ENCODE data around the gene PGP. TPM values are rescaled to one million over a fixed set of nuclear protein-coding genes. Genes with fewer than 3 reads are reported as not detected.

PGP gene
- total RNA-seq, 1 experiment from 2014 or later = 38.3 TPM

DNA sequence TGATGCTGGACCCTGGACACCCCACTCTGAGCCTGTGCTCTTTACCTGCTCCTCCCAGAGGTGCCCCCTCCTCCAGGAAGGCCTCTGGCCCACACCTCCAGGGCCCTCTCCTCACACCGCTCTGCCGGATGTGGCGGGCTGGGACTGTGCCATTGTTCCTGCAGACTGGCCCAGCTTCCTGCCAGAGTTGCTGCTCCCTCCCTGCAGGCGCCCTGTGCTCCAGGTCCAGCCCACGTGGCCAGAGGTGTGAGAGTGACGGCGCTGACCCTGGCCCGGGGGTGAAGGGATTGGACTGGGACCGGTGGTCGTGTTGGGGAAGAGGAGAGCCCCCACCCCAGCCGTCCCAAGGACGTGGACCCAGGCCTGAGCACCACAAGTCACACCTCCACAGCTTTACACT, 14.5 kb upstream of the PGP start:
- no peak overlapping the region for H3K27ac Mint-ChIP-seq
- Histone ChIP-seq H4K20me1 (ENCODE audit: control insufficient read depth, insufficient read depth, insufficient read length) (no peaks in the 10 kb centered on the region), H3K27me3 (ENCODE audit: insufficient read depth, low read length) (no peaks in the 10 kb centered on the region), H2AK5ac (ENCODE audit: insufficient read length, low read length) (no peak overlapping the region), H3K23me2 (ENCODE audit: insufficient read length, low read depth, low read length, poor library complexity, severe bottlenecking) (no peaks in the 10 kb centered on the region), H2BK20ac (ENCODE audit: low read depth, low read length, poor library complexity, severe bottlenecking) (no peak overlapping the region), H2BK120ac (ENCODE audit: low read depth, low read length, poor library complexity, severe bottlenecking) (no peak overlapping the region), H3K9me3 (ENCODE audit: control insufficient read depth, low read depth, low read length) (no peaks in the 10 kb centered on the region), H3K79me2 (ENCODE audit: insufficient read depth, low read length) (peaks cover 5% of the 10 kb centered on the region; the same call in 1 of the 2 replicates), H3T11ph (ENCODE audit: low read length) (no peak overlapping the region), H4K91ac (ENCODE audit: insufficient read length, low read depth, low read length) (no peak overlapping the region), H4K8ac (replicated peaks; ENCODE audit: insufficient read length, low read depth, low read length) (no peak overlapping the region), H3K4me1 (ENCODE audit: insufficient read depth, low read length) (no peaks in the 10 kb centered on the region), H2BK5ac (ENCODE audit: insufficient read length, low read length) (no peak overlapping the region), H3K14ac (ENCODE audit: insufficient read depth, low read length) (no peak overlapping the region), H3K9ac (ENCODE audit: extremely low read depth, insufficient read length, low read length) (no peak overlapping the region), H3K18ac (ENCODE audit: insufficient read length, low read depth, low read length) (no peak overlapping the region), H3K23ac (ENCODE audit: insufficient read length, low read depth, low read length) (no peak overlapping the region), H4K5ac (ENCODE audit: insufficient read length, low read depth, low read length) (no peak overlapping the region), H3K27ac (ENCODE audit: insufficient read length, low read depth, low read length) (no peak overlapping the region), H2AFZ (ENCODE audit: low read length) (no peak overlapping the region), H3K4me2 (ENCODE audit: insufficient read depth, insufficient read length, low read length) (no peak overlapping the region), H2BK15ac (ENCODE audit: low read depth, low read length) (no peak overlapping the region), H3K79me1 (ENCODE audit: insufficient read depth, low read depth, low read length, poor library complexity, severe bottlenecking) (no peaks in the 10 kb centered on the region), H3K4ac (ENCODE audit: low read depth, low read length) (no peak overlapping the region), H3K56ac (ENCODE audit: insufficient read length, low read depth, low read length) (no peak overlapping the region), H2BK12ac (ENCODE audit: insufficient read length, low read depth, low read length) (no peak overlapping the region)
- DNase-seq = no peak
- no CpG with 5 or more reads among the region's 12 CpGs for whole genome bisulfite sequencing (ENCODE audit: extremely low coverage, insufficient read length, low lambda C conversion rate)
- no peak overlapping the region for H3K4me3 Mint-ChIP-seq
- TF ChIP-seq, protein P1, sequence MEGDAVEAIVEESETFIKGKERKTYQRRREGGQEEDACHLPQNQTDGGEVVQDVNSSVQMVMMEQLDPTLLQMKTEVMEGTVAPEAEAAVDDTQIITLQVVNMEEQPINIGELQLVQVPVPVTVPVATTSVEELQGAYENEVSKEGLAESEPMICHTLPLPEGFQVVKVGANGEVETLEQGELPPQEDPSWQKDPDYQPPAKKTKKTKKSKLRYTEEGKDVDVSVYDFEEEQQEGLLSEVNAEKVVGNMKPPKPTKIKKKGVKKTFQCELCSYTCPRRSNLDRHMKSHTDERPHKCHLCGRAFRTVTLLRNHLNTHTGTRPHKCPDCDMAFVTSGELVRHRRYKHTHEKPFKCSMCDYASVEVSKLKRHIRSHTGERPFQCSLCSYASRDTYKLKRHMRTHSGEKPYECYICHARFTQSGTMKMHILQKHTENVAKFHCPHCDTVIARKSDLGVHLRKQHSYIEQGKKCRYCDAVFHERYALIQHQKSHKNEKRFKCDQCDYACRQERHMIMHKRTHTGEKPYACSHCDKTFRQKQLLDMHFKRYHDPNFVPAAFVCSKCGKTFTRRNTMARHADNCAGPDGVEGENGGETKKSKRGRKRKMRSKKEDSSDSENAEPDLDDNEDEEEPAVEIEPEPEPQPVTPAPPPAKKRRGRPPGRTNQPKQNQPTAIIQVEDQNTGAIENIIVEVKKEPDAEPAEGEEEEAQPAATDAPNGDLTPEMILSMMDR (conservative IDR thresholded peaks at IDR 0.05) = no peak
- no peaks in the 10 kb centered on the region for H3K9me3 Mint-ChIP-seq
- peaks cover 0 to 25% (median 14%) of the 10 kb centered on the region in 3 experiments; a peak in 6 of 7 replicates for H3K36me3 Mint-ChIP-seq (ENCODE audit: insufficient read depth in 1 of 3, low read depth in 3 of 3)
- H3K27me3 Mint-ChIP-seq (ENCODE audit: low read depth) = no peaks in the 10 kb centered on the region; the same call in 1 of the 2 replicates
- peaks cover 3% of the 10 kb centered on the region in 2 experiments; a peak in 1 of 4 replicates for H3K4me1 Mint-ChIP-seq

Measured in H9 (cell line).